Testis (tissue), 3 donors: ENCODE results near the gene SORD. TPM values are rescaled to one million over a fixed set of nuclear protein-coding genes. Genes with fewer than 3 reads are reported as not detected.

Experiments used
- DNase-seq: peaks from one replicate; pipeline ENCODE4 v3.0.0-alpha.2; 2019
- H3K27ac ChIP-seq, 2 donors: fragments of 200-600 bp; sonication (generic); one replicate each; pipeline ENCODE4 v1.5.1; 2019
- H3K27me3 ChIP-seq: fragments of 200-600 bp; sonication (generic); one replicate; pipeline ENCODE4 v1.5.1; 2019
- H3K36me3 ChIP-seq: fragments of 200-600 bp; sonication (generic); one replicate; pipeline ENCODE4 v1.5.1; 2017; ENCODE audit warnings: low read depth; ENCODE audit errors: missing control alignments
- H3K4me1 ChIP-seq: fragments of 200-600 bp; sonication (generic); one replicate; pipeline ENCODE4 v1.5.1; 2019
- H3K4me3 ChIP-seq, 2 donors: fragments of 200-600 bp; sonication (generic); one replicate each; pipeline ENCODE4 v1.5.1; 2017 to 2019
- H3K9me3 ChIP-seq: fragments of 200-600 bp; sonication (generic); one replicate; pipeline ENCODE4 v1.5.1; 2017
- POLR2A ChIP-seq: fragments of 450-650 bp; IDR thresholded peaks from one replicate; pipeline ENCODE4 v1.6.1; 2017; ENCODE audit warnings: antibody characterized with exemption, mild to moderate bottlenecking, moderate library complexity
- WGBS, 2 donors: methylation state at CpG; one replicate each; pipeline ENCODE4 v1.1.5; 2018; 5-methylcytosine and 5-hydroxymethylcytosine counted together
- intact Hi-C: fragments of 100-400 bp; cut with DNase I; formaldehyde crosslinking; loops from one replicate; pipeline ENCODE4 v1.15.1; 2023; ENCODE audit warnings: low total_unique reads
- polyA plus RNA-seq: library from polyadenylated mRNA; stranded (reverse); fragments of 350-450 nt; fragmentation: Illumina TruSeq; extraction: RNeasy Lipid Tissue Mini Kit (QIAGEN cat#74804); gene quantifications from one replicate; pipeline ENCODE4 v1.2.3, GENCODE V29; 2014; ENCODE audit warnings: low read depth, low replicate concordance; ENCODE audit not compliant: insufficient read depth
- total RNA-seq, 2 donors: library from RNA; depleted of rRNA; stranded (reverse); fragments of >200 nt; gene quantifications; one replicate each; pipeline ENCODE4 v1.2.3, GENCODE V29; 2016
- TF ChIP-seq, protein P1 (sequence below), 3 experiments: fragments of 450-650 bp in 2 of 3; fragments of 200-600 bp in 1 of 3; sonication (generic) in 1 of 3; IDR thresholded peaks; one replicate each; pipeline ENCODE4 v1.5.1; 2016 to 2019; ENCODE audit warnings: antibody characterized with exemption in 3 of 3, mild to moderate bottlenecking in 2 of 3, moderate library complexity in 1 of 3

SORD gene
- total and polyA plus RNA-seq, 3 donors from 2014 or later, result 21.4 to 34.1 (median 33.7) TPM

DNA sequence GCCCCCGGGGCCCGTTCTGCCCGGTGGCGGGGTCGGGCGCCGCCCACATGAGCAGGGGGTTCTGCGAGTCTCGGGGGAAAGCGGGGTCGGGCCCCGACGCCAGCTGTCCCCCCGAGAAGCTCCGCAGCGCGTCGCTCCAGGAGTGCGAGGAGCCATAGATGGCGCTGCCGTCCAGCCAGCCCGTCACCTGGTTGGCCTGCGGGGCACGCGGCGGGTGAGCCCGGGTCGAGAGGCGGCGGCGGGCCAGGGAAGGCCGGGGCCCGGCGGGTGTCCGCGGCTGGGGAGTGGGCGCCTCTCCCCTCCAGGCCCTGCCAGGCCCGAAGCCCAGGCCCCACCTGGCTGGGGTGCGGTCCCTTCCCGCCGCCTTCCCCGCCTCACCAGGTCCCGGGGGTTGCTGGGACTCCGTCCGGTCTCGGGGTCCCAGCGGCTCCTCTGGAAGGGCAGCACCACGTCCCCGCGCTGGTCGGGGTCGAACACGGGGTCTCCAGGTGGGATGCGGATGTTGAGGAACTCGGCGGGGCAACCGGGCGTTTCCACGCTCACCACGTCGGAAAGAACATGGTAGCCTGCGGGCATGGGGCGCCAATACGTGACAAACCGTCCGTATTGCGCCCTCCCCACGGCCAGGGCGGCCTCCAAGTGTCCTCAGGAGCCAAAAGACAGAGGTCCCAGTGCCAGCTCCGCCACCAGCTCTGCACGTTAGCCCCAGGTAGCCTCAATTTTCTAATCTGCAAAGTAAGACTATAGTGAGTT, 88.6 kb downstream of the SORD start:
- DNase-seq, result no peak
- WGBS, 2 donors, result 6 to 8% methylated on average over 13 to 51 of the region's 71 CpGs
- intact Hi-C loops, result no loop called here
- Histone ChIP-seq H3K27ac (no peak overlapping the region), H3K4me1 (peaks cover 13% of the 10 kb centered on the region), H3K27me3 (no peaks in the 10 kb centered on the region), H3K4me3 (no peak overlapping the region), H3K36me3 (no peaks in the 10 kb centered on the region), H3K9me3 (no peaks in the 10 kb centered on the region)
- TF ChIP-seq POLR2A, result no peak
- TF ChIP-seq, protein P1, sequence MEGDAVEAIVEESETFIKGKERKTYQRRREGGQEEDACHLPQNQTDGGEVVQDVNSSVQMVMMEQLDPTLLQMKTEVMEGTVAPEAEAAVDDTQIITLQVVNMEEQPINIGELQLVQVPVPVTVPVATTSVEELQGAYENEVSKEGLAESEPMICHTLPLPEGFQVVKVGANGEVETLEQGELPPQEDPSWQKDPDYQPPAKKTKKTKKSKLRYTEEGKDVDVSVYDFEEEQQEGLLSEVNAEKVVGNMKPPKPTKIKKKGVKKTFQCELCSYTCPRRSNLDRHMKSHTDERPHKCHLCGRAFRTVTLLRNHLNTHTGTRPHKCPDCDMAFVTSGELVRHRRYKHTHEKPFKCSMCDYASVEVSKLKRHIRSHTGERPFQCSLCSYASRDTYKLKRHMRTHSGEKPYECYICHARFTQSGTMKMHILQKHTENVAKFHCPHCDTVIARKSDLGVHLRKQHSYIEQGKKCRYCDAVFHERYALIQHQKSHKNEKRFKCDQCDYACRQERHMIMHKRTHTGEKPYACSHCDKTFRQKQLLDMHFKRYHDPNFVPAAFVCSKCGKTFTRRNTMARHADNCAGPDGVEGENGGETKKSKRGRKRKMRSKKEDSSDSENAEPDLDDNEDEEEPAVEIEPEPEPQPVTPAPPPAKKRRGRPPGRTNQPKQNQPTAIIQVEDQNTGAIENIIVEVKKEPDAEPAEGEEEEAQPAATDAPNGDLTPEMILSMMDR (IDR thresholded peaks at IDR 0.05), result no peak

DNA sequence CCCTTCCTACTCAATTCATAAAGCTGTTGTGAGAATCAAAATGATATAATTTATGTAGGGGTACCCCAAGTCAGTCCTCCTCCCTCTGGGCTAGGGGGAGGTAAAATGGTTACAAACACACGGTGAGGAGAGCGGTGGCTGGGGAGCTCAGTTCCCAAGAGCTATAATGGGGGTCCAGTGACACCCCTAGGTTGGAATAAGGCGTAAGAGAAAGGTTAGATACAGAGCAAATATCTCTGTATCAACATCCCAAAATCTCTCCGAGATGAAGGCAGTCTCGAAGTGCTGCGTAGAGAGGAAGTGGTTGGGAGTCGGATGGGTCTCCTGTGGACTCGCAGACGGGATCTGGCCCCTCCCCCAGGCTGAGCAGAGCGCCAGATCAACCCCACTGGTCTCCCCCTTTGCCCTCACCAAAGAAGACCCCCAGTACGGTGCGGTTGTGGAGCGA, 89.2 kb downstream of the SORD start:
- Histone ChIP-seq H3K27me3 (no peaks in the 10 kb centered on the region), H3K27ac (no peak overlapping the region), H3K9me3 (no peaks in the 10 kb centered on the region), H3K36me3 (no peaks in the 10 kb centered on the region), H3K4me3 (no peak overlapping the region), H3K4me1 (peaks cover 13% of the 10 kb centered on the region)
- intact Hi-C loops, result no loop called here
- WGBS, 2 donors, result 5 to 9% methylated on average over 9 to 13 of the region's 13 CpGs
- TF ChIP-seq, protein P1 (IDR thresholded peaks at IDR 0.05), result no peak
- TF ChIP-seq POLR2A, result no peak
- DNase-seq, result no peak

DNA sequence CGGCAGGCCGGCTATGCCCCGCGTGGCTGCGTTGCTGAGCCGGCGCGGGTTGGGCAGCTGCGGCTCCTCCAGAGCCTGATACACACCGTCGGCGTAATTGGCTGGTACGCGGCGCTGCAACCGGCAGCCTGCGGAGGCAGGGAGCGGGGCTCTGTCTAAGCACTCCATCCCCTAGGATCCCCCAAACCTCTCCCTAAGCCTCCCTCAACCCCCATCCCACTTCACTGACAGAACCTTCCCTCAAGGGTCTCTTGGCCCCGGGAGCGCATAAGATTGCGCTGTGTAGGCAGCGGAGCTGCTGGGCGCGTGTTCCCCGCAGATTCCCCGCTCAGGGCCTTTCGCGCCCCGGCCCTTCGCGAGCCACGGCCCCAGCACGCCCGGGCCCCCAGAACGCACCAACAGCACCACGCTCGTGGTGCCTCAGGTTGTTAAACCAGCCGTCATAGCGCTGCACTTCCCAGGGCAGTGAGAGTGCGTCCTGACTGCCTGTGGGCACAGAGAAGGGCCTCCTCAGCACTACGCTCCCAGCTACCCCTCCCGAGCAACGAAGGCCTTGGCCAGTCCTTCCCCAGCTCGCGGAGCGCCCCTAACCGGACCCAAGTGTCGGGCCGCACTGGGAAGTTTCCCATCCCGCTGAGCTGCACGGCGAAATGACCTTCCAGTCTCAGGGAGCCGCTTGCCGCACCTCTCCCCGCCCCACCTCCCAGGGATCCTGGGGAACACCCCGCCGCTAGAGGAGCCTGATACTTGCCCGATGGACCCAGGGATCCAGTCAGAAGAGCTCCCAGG, 89.8 kb downstream of the SORD start:
- H3K4me3 ChIP-seq, result no peak overlapping the region
- no peak for DNase-seq

DNA sequence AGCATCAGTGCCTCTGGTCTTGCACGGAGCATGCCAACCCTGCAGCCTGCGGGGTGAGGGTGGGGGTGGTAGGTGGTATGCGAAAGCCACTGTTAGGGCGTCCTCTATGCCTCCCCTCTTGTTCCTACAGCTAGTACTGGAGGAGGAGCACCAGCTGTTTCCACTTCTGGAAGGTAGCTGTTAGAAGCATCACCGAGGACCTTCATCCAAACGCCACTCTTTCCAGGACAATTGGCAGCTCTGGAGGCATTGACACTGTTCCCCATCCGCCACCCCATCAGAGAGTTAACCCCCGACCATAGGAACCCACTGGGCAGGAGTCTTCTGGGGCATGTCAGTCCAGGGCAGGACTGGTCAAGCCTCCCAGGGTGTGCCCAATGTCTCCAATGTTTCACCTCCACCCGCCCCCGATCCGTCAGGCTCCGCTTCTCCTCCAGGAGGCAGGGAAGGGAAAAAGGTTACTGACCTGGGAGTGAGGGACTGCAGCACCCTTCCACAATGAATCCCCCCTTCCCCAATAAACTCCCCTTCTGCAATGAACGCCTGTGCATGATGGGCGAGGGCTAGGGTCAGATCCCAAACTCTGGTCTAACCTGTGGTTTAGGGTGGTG, 90.5 kb downstream of the SORD start:
- Histone ChIP-seq H3K36me3 (no peaks in the 10 kb centered on the region), H3K27me3 (no peaks in the 10 kb centered on the region), H3K9me3 (no peaks in the 10 kb centered on the region), H3K27ac (no peak overlapping the region), H3K4me1 (peaks cover 17% of the 10 kb centered on the region), H3K4me3 (no peak overlapping the region)
- DNase-seq, result no peak
- TF ChIP-seq, protein P1 (IDR thresholded peaks at IDR 0.05), result no peak
- TF ChIP-seq POLR2A, result no peak
- 6 to 21% methylated on average over 11 to 14 of the region's 14 CpGs for WGBS, 2 donors
- intact Hi-C loops, result no loop called here

More for the DNA sequence above, 89.8 kb downstream of the SORD start:
- Histone ChIP-seq H3K36me3 (no peaks in the 10 kb centered on the region), H3K27ac (no peak overlapping the region), H3K9me3 (no peaks in the 10 kb centered on the region), H3K4me1 (peaks cover 15% of the 10 kb centered on the region), H3K27me3 (no peaks in the 10 kb centered on the region)
- TF ChIP-seq, protein P1 (IDR thresholded peaks at IDR 0.05), result no peak
- no peak for TF ChIP-seq POLR2A
- WGBS, 2 donors, result 3 to 8% methylated on average over 19 to 52 of the region's 58 CpGs
- intact Hi-C loops, result no loop called here
